ENCODE results near the gene CACYBP. TPM values are rescaled to one million over a fixed set of nuclear protein-coding genes. Genes with fewer than 3 reads are reported as not detected.

The CACYBP gene
- total and polyA plus RNA-seq, 4 donors: 40.6 to 219 (median 65.1) TPM

- Histone ChIP-seq H3K9me3 (ENCODE audit: control insufficient read depth in 4 of 4, insufficient read depth in 3 of 4, low read length in 3 of 4) (no peaks in the 10 kb centered on the region), H3K4me1 (ENCODE audit: control insufficient read depth in 5 of 5, insufficient read depth in 5 of 5, low read length in 5 of 5) (peaks cover 0 to 14% (median 8%) of the 10 kb centered on the region in 5 donors), H3K36me3 (ENCODE audit: control insufficient read depth in 4 of 4, insufficient read depth in 4 of 4, low read length in 4 of 4) (peaks cover 0 to 9% (median 6%) of the 10 kb centered on the region in 4 donors), H3K4me3 (no peak overlapping the region), H3K9ac (ENCODE audit: insufficient read depth in 1 of 2, low read length in 2 of 2) (no peak overlapping the region), H3K27me3 (ENCODE audit: control insufficient read depth in 3 of 3, insufficient read depth in 3 of 3, low read length in 2 of 3) (no peaks in the 10 kb centered on the region), H3K27ac (ENCODE audit: low read depth in 1 of 2, low read length in 1 of 2) (no peak overlapping the region)
- ATAC-seq (ENCODE audit: insufficient read depth, low FRiP score) (no peak), DNase-seq (no peak)
- no peak for TF ChIP-seq CTCF (IDR thresholded peaks at IDR 0.05; ENCODE audit: control extremely low read depth, extremely low read depth)
- 91 to 92% methylated on average over 1 of the region's 1 CpG for WGBS, 2 donors
These were observed 24.0 kb upstream of the CACYBP start for GRCh38 chr1:174975764-174976163.

GRCh38 chr1:174976436-174977108, 23.2 kb upstream of the CACYBP start:
- no peaks in the 10 kb centered on the region for H3K27me3 ChIP-seq (ENCODE audit: control insufficient read depth in 3 of 3, insufficient read depth in 3 of 3, low read length in 2 of 3)
- peaks cover 0 to 14% (median 8%) of the 10 kb centered on the region in 5 donors for H3K4me1 ChIP-seq (ENCODE audit: control insufficient read depth in 5 of 5, insufficient read depth in 5 of 5, low read length in 5 of 5)
- ATAC-seq (ENCODE audit: insufficient read depth, low FRiP score): no peak
- peaks cover 0 to 9% (median 6%) of the 10 kb centered on the region in 4 donors for H3K36me3 ChIP-seq (ENCODE audit: control insufficient read depth in 4 of 4, insufficient read depth in 4 of 4, low read length in 4 of 4)
- DNase-seq: peak in 2 of 3 donors; percentile 12 to 58
- 70 to 86% methylated on average over 4 of the region's 4 CpGs for WGBS, 2 donors
- no peak overlapping the region for H3K4me3 ChIP-seq
- H3K9ac ChIP-seq (ENCODE audit: insufficient read depth in 1 of 2, low read length in 2 of 2): peak overlapping the region in 1 of 2 donors; percentile 20
- H3K27ac ChIP-seq (ENCODE audit: low read depth in 1 of 2, low read length in 1 of 2): no peak overlapping the region
- no peak for TF ChIP-seq CTCF (IDR thresholded peaks at IDR 0.05; ENCODE audit: control extremely low read depth, extremely low read depth)
- no peaks in the 10 kb centered on the region for H3K9me3 ChIP-seq (ENCODE audit: control insufficient read depth in 4 of 4, insufficient read depth in 3 of 4, low read length in 3 of 4)

GRCh38 chr1:174982971-174983689, 16.6 kb upstream of the CACYBP start:
- Histone ChIP-seq H3K9me3 (ENCODE audit: control insufficient read depth in 4 of 4, insufficient read depth in 3 of 4, low read length in 3 of 4) (peaks cover 0 to 3% (median 0%) of the 10 kb centered on the region in 4 donors), H3K27ac (ENCODE audit: low read depth in 1 of 2, low read length in 1 of 2) (no peak overlapping the region), H3K27me3 (ENCODE audit: control insufficient read depth in 3 of 3, insufficient read depth in 3 of 3, low read length in 2 of 3) (no peaks in the 10 kb centered on the region), H3K9ac (ENCODE audit: insufficient read depth in 1 of 2, low read length in 2 of 2) (no peak overlapping the region), H3K4me1 (ENCODE audit: control insufficient read depth in 5 of 5, insufficient read depth in 5 of 5, low read length in 5 of 5) (no peaks in the 10 kb centered on the region), H3K36me3 (ENCODE audit: control insufficient read depth in 4 of 4, insufficient read depth in 4 of 4, low read length in 4 of 4) (peaks cover 0 to 9% (median 5%) of the 10 kb centered on the region in 4 donors), H3K4me3 (no peak overlapping the region)
- TF ChIP-seq CTCF (IDR thresholded peaks at IDR 0.05; ENCODE audit: control extremely low read depth, extremely low read depth): peak; percentile 26
- ATAC-seq (ENCODE audit: insufficient read depth, low FRiP score) (no peak), DNase-seq (peak in 2 of 3 donors; percentile 61)
